NT2/D1 (cell line): ENCODE data around the gene RIPK3.
"Not testable (repeated sequence)": the region's sequence is repeated elsewhere in the genome, so short reads cannot be mapped to it uniquely, and the experiment has no call there.

Experiments
- DNase-seq: peaks from one replicate; pipeline ENCODE4 v3.0.0-alpha.2; 2011; ENCODE audit warnings: low read depth, low spot score
- H3K27me3 ChIP-seq: 2 replicates; pipeline ENCODE4 v1.6.0; 2011; ENCODE audit warnings: mild to moderate bottlenecking; ENCODE audit not compliant: insufficient read length, insufficient read depth
- H3K36me3 ChIP-seq: 2 replicates; pipeline ENCODE4 v1.6.1; 2011; ENCODE audit warnings: mild to moderate bottlenecking, low read length, mixed read lengths; ENCODE audit not compliant: insufficient read depth, insufficient read length
- H3K4me1 ChIP-seq: 2 replicates; pipeline ENCODE4 v1.5.1; 2011; ENCODE audit not compliant: insufficient read depth, insufficient read length
- H3K4me3 ChIP-seq: 2 replicates; pipeline ENCODE4 v1.5.1; 2011; ENCODE audit warnings: low read depth; ENCODE audit not compliant: insufficient read length
- H3K9ac ChIP-seq: 2 replicates; pipeline ENCODE4 v1.6.0; 2011; ENCODE audit warnings: low read depth; ENCODE audit not compliant: insufficient read length
- H3K9me3 ChIP-seq: 2 replicates; pipeline ENCODE4 v1.5.1; 2011; ENCODE audit warnings: mild to moderate bottlenecking, low read length; ENCODE audit not compliant: insufficient read depth
- SUZ12 ChIP-seq: IDR thresholded peaks from 2 replicates; pipeline ENCODE4 v1.6.1; 2011; ENCODE audit not compliant: insufficient read length, insufficient read depth; ENCODE audit errors: extremely low read depth
- YY1 ChIP-seq: IDR thresholded peaks from 2 replicates; pipeline ENCODE4 v1.6.1; 2011; ENCODE audit not compliant: insufficient read length, insufficient read depth
- ZNF274 ChIP-seq: IDR thresholded peaks from 2 replicates; pipeline ENCODE4 v1.6.1; 2011; ENCODE audit warnings: mild to moderate bottlenecking, low read depth, low read length

Gene RIPK3

DNA sequence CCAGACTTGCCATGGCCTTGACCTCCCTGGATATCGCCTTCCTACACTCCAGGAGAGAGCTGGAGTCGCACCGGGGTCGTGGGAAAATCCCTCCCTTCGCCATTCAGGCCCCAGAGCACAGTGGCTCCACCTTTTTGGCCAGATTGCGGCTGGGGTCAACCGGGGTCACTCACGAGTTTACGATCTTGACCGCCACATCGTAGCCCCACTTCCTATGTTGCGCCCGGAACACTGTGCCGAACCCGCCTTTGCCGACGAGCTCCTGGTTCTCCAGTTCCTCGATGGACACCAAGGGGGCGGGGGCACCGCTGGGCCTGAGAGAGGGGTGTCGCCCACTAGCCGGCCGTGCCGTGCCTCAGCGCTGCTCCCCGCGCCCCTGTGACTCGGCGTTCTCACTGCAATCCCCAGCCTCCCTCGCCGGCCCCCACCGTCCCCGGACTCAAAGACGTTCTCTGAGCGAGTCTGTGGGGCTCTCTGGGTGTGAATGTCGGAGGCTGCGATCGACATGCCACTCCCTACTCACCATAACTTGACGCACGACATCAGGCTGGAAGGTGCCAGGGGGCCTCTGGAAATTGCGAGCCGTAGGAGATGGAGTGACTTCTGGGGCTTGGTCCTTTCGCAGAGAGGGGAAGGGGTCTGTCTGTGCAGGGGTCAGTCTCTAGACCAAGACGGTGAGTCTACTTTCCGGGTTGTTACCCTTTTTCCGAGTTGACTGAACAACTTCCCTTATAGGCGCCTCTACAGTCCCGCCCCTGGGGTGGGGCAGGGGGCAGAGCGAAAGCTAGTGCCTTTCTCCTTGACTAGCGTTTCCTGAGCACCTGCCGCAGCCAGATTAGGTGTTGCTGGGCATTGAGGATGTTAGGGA, at the start of gene RIPK3:
TSS of gene RIPK3 (minus strand) at position 708 of the 868 bp plus-strand sequence. CDS start at position 543, 165 bp downstream.
- no peak for TF ChIP-seq YY1
- no peak for TF ChIP-seq SUZ12
- TF ChIP-seq ZNF274: no peak
- Histone ChIP-seq H3K36me3 (no peaks in the 10 kb centered on the region), H3K4me3 (no peak within 1 kb of the TSS), H3K27me3 (peaks cover 18% of the 10 kb centered on the region), H3K9ac (no peak within 1 kb of the TSS), H3K9me3 (no peaks in the 10 kb centered on the region), H3K4me1 (no peaks in the 10 kb centered on the region)
- no peak for DNase-seq

- TF ChIP-seq ZNF274 (no peak), SUZ12 (no peak), YY1 (no peak)
- Histone ChIP-seq H3K9me3 (no peaks in the 10 kb centered on the region), H3K27me3 (no peaks in the 10 kb centered on the region), H3K4me1 (no peaks in the 10 kb centered on the region), H3K4me3 (no peak overlapping the region), H3K9ac (no peak overlapping the region), H3K36me3 (no peaks in the 10 kb centered on the region)
- DNase-seq: no peak
Observed at GRCh38 chr14:24389226-24389848, 49.5 kb upstream of the RIPK3 start.

DNA sequence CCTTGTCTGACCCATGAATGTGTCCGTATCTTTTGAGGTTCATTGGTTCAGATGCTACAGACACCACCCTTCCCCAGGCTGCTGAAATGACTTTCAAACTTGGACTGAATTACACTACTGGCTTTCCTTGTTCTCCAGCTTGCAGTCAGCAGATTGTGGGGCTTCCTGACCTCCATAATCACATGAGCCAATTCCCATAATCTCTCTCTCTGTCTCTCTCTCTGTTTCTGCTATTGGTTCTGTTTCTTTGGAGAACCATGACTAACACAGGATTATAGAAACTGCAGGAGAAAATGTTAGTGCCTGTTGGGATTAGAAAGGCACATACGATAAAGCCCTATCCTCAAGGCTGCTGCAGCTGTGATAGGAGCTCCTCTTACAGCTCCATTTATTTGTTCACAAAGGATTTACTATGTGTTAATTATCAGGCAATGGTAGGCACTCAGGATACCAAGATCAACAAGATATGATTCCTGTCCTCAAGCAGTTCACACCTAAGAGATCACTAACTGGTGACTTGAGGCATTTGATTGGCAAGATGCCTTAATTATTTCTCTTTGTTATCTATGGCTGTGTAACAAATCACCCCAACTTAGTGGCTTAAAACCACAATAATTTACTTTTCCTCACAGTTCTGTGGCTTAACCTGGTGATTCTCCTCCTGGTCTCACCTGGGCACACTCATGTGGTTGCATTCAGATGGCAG, 48.8 kb upstream of the RIPK3 start:
- Histone ChIP-seq H3K9me3 (no peaks in the 10 kb centered on the region), H3K27me3 (no peaks in the 10 kb centered on the region), H3K36me3 (no peaks in the 10 kb centered on the region), H3K4me3 (no peak overlapping the region), H3K4me1 (no peaks in the 10 kb centered on the region), H3K9ac (no peak overlapping the region)
- TF ChIP-seq SUZ12: no peak
- TF ChIP-seq YY1: no peak
- TF ChIP-seq ZNF274: no peak
- no peak for DNase-seq

DNA sequence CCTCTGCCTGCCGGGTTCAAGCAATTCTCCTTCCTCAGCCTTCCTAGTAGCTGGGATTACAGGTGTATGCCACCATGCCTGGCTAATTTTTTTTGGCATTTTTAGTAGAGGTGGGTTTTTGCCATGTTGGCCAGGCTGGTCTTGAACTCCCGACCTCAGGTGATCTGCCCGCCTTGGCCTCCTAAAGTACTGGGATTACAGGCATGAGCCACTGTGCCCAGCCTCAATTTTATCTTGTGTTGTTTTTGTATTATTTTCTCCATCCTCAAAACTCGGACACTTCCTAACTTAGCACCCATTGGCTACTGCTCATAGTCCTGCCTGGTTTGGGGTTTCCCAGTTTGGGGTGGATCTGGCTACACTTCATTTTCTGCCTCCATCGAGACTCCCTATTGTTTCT, 47.8 kb upstream of the RIPK3 start:
- not testable (repeated sequence) for DNase-seq

DNA sequence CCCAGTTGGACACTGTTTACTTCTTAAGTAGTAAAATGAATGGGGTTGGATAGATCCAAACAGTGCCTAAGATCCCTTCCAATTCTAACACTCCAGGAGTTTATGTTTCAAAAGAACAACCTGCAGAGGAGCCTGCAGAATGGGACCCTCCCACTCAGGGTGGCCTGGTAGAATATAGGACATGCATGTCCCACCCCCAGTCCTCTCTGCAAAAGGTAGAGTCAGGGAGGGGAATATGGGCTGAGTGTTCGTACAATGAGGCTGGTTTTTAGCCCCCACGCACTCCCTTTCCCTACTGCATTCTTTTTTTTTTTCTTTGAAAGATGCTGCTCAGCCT, 47.2 kb upstream of the RIPK3 start:
- H3K27me3 ChIP-seq: no peaks in the 10 kb centered on the region
- H3K9me3 ChIP-seq: no peaks in the 10 kb centered on the region
- H3K4me3 ChIP-seq: no peak overlapping the region
- TF ChIP-seq YY1 (no peak), SUZ12 (no peak)
- H3K4me1 ChIP-seq: no peaks in the 10 kb centered on the region
- no peaks in the 10 kb centered on the region for H3K36me3 ChIP-seq
- H3K9ac ChIP-seq: no peak overlapping the region
- DNase-seq: no peak

More for the DNA sequence above, 47.8 kb upstream of the RIPK3 start:
- not testable (repeated sequence) for H3K27me3 ChIP-seq, H3K9me3 ChIP-seq, H3K4me1 ChIP-seq, H3K36me3 ChIP-seq, H3K9ac ChIP-seq, H3K4me3 ChIP-seq

DNA sequence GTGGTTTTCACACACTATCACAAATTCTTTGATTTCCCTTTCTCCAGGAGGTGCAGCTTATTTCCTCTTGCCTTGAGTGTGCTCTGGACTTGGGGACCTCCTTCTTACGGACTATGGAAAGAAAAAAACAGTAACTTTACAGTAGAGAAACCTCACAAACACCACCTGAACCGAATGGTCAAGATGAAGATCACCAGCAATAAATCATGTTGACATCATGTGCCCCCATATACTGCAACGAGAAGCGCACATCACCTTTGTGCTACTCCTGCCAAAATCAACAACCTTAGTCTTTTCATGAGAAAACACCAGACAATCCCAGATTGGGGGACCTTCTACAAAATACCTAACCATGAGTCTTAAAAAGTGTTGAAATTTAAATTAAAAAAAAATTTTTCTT, 45.7 kb upstream of the RIPK3 start:
- Histone ChIP-seq H3K9ac (no peak overlapping the region), H3K4me3 (no peak overlapping the region), H3K27me3 (no peaks in the 10 kb centered on the region), H3K36me3 (no peaks in the 10 kb centered on the region), H3K9me3 (no peaks in the 10 kb centered on the region), H3K4me1 (peaks cover 3% of the 10 kb centered on the region)
- TF ChIP-seq YY1 (no peak), ZNF274 (no peak), SUZ12 (no peak)
- DNase-seq: no peak

DNA sequence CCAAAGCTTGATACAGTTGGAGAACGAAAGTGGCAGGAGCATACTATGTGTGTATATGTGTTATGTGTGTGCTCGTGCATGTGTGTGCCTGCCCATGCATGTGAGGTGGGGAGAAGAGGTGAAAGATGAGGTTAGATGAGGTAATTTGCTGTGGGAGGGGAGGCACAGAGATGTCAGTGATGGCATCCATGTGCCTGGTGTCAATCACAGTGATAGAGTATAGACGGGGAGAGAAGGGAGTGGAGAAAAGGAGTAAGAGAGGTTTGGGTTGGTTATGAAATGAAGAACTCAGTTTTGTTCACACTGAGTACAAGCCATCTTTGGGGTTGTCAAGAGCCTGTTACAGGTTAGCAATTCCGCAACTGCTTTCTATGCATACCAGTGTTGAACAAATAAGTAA, 44.4 kb upstream of the RIPK3 start:
- no peaks in the 10 kb centered on the region for H3K9me3 ChIP-seq
- no peak overlapping the region for H3K9ac ChIP-seq
- no peaks in the 10 kb centered on the region for H3K36me3 ChIP-seq
- DNase-seq: no peak
- TF ChIP-seq SUZ12 (no peak), ZNF274 (no peak), YY1 (no peak)
- no peak overlapping the region for H3K4me3 ChIP-seq
- no peaks in the 10 kb centered on the region for H3K27me3 ChIP-seq
- peaks cover 3% of the 10 kb centered on the region for H3K4me1 ChIP-seq

DNA sequence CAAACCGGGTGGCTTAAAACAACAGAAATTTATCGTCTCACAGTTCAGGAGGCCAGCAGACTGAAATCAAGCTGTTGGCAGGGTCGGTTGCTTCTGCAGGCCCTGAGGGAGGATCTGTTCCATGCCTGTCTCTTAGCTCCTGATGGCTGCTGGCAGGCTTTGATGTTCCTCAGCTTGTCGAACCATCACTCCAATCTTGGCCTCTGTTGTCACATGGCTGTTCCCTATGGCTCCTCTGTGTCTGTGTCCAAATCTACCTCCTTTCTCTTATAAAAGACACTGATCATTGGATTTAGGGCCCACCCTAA, 42.2 kb upstream of the RIPK3 start:
- H3K27me3 ChIP-seq: no peaks in the 10 kb centered on the region
- H3K4me3 ChIP-seq: no peak overlapping the region
- H3K9me3 ChIP-seq: no peaks in the 10 kb centered on the region
- peaks cover 19% of the 10 kb centered on the region for H3K4me1 ChIP-seq
- H3K9ac ChIP-seq: no peak overlapping the region
- no peak for DNase-seq
- TF ChIP-seq ZNF274: no peak
- no peak for TF ChIP-seq SUZ12
- TF ChIP-seq YY1: no peak
- H3K36me3 ChIP-seq: no peaks in the 10 kb centered on the region
